ENCODE measurements around the gene ASIC3.

GRCh38 chr7:151060416-151061212 lies 12.3 kb downstream of the ASIC3 start:
- TF ChIP-seq, protein P1, sequence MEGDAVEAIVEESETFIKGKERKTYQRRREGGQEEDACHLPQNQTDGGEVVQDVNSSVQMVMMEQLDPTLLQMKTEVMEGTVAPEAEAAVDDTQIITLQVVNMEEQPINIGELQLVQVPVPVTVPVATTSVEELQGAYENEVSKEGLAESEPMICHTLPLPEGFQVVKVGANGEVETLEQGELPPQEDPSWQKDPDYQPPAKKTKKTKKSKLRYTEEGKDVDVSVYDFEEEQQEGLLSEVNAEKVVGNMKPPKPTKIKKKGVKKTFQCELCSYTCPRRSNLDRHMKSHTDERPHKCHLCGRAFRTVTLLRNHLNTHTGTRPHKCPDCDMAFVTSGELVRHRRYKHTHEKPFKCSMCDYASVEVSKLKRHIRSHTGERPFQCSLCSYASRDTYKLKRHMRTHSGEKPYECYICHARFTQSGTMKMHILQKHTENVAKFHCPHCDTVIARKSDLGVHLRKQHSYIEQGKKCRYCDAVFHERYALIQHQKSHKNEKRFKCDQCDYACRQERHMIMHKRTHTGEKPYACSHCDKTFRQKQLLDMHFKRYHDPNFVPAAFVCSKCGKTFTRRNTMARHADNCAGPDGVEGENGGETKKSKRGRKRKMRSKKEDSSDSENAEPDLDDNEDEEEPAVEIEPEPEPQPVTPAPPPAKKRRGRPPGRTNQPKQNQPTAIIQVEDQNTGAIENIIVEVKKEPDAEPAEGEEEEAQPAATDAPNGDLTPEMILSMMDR (IDR thresholded peaks at IDR 0.05), result no peak
- no peak for TF ChIP-seq POLR2A (IDR thresholded peaks at IDR 0.05)
- peak in 1 of 3 donors; percentile 13 for TF ChIP-seq POLR2AphosphoS5 (IDR thresholded peaks at IDR 0.05)
- no peak for TF ChIP-seq EP300 (IDR thresholded peaks at IDR 0.05; ENCODE audit: low read depth)

Data from transverse colon (tissue), 4 donors.